Left lobe of liver (tissue), 2 donors: ENCODE results near the gene TACC3. TPM values are rescaled to one million over a fixed set of nuclear protein-coding genes. Genes with fewer than 3 reads are reported as not detected.

ENCODE experiments used
- ATAC-seq: fragments of 200-7000 bp; cut with Tn5 transposase; one replicate; pipeline ENCODE4 v1.9.1; 2020; ENCODE audit warnings: mild to moderate bottlenecking, moderate library complexity
- DNase-seq: peaks from one replicate; pipeline ENCODE4 v3.0.0-alpha.2; 2020; ENCODE audit warnings: low spot score
- total RNA-seq: library from RNA; stranded (reverse); gene quantifications from one replicate; pipeline ENCODE4 v1.2.1, GENCODE V29; 2021
- donor health status: DM: no; HTN: no; CAD: no; lungs with moderate emphysema.
- donor health status: DM: no; HTN: yes; CAD: no.

Gene TACC3
- 4.5 TPM for total RNA-seq

DNA sequence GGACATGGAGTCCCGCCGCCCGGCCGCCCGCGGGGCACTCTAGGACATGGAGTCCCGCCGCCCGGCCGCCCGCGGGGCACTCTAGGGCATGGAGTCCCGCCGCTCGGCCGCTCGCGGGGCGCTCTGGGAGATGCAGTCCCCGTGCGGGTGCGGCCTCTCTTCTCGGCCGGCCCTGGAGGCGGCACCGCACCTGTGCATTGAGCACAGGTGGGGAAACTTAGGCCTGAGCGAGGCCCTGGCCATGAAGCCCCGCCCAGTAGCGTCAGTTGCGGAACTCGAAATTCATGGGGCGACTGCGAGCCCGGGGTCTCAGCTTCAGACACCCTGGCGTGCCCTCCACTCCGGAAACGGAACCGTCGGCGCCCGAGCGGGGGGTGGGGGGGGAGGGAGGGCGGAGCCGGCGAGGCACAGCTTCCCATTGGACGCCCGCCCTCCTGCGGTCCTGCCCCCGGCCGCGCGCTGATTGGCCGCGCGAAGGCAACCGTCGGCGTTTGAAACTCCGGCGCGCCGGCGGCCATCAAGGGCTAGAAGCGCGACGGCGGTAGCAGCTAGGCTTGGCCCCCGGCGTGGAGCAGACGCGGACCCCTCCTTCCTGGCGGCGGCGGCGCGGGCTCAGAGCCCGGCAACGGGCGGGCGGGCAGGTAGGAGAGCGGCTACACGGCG lies at the start of gene TACC3, which contains the start of gene TMEM129:
Gene TACC3 (plus strand): TSS at position 519 of the 663 bp plus-strand sequence. CDS start 1,901 bp downstream, outside the sequence.
Gene TMEM129 (minus strand): TSS at position 321 of the 663 bp plus-strand sequence. CDS start 486 bp downstream, outside the sequence.
- ATAC-seq (peak; percentile 82), DNase-seq (peak; percentile 97)

DNA sequence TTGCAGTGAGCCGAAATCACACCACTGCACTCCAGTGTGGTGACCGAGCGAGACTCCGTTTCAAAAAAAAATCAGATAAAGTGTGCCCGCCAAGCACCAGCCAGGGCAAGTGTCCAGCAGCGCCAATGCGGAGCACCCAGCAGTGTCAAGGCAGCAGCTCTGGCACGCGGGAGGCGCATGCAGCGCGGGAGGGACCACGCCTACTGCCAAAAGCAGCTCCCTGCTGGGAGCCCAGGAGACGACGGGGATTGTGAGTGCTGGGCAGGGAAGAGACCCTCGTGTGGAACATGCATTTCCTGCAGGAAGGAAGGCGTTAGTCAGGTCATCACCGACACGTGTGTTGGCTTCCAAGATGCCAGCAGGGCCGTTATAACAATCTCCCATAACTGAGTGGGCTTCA lies 47.6 kb upstream of the TACC3 start:
- DNase-seq = no peak
- ATAC-seq = no peak

DNA sequence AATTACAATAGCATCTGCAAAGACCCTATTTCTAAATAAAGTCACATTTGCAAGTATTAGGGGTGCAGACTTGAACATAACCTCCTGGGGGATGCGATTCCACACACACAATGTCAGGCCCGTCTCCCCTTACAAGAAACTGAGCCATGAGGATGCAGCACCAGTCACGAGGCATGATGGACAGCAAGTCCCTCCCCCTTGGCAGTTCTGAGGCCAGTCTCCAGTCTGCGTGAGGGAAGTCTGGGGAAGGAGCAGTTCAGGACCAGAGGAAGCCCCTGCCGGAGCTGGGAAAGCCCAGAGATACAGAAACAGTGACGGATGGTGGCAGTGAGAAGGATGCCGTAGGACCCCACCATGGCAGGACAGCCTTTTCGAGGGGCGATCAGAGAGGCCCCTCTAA lies 46.6 kb upstream of the TACC3 start:
- no peak for ATAC-seq
- DNase-seq = no peak

DNA sequence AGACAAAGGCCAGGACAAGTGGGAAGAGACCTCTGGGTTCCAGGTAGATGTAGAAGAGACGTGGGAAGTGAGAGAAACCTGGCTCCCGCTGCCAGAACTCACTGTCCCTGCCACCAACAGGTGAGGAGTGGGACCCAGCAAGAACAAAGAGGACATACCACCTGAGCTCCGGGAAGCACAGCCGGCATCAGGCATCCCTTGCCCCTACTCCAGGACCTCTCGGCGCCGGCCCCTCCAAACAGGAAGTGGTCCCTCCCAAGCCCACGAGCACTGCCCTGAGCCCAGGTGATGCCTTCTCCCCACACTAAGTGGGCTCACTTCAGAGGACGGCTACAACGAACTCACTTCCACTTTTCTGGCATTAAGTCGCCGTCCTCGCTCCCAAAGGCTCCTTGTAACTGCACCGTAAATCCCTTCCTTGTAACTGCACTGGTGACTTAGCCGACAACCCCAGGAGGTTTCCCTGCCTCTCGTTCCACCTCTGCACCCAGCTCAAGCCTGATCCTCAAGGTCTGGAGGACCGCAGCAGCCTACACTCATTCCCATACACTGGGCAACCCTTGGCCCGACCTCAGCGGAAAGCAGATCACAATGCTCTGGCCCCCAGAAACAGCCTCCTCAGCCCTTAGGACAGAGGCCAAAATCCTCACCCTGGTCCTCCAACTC lies 46.1 kb upstream of the TACC3 start:
- DNase-seq (no peak), ATAC-seq (no peak)

DNA sequence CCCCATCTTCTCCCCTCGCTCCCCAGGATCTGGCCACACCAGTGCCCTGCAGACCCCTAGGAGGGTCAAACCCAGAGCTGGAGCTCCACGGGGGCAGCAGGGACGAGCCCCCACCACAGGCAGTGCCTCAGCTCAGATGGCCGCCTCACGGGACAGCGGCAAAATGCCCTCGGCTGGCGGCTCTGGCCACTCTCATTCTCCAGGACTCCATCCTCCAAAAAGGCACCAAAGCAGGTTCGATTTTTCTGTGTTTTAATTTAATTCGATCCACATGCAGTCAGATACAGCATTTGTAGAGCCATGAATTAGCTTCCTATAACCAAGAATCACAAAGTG lies 45.6 kb upstream of the TACC3 start:
- DNase-seq = no peak
- no peak for ATAC-seq

DNA sequence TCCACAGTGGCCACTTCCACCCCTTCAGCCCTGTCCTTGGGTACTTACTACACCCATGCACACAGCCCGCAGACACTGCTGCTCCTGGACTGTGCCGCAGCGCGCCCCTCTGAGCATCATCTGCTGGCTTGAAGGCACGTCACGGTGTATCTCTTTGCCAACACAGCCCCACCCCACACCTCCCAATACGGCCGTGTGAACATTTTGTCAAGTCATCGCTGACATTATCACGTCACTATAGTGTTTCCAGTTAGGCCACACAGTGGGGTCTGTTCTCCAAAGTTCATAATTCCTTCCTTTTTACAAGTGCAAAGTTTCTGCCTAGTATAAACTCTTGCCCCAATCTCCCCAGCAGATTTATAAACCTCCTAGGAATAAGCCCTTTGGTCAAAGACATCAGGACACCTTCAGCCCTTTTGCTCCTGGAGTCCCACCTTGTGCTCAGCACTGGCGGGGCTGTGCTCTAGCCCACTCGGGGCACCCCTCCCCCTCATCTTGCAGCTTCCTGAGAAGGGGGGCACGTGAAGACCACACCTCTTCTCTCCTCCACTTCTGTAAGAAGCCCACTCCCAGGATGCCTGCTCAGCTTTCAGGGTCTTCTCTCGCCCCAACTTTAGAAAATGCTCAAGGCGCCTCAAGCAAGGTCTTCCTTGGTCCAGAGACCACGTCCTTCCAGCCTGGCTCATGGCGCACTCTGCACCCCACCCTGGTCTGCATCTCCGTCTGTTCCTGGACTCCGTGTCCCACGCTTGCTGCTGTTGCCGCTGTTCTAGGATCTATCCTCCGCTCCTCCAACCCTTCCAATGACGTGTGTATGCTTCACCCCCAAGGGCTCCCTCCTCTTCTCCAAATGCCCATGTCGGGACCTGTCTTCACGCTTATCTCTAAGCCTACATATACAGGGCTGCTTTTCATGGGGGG lies 44.5 kb upstream of the TACC3 start:
- no peak for DNase-seq
- no peak for ATAC-seq

DNA sequence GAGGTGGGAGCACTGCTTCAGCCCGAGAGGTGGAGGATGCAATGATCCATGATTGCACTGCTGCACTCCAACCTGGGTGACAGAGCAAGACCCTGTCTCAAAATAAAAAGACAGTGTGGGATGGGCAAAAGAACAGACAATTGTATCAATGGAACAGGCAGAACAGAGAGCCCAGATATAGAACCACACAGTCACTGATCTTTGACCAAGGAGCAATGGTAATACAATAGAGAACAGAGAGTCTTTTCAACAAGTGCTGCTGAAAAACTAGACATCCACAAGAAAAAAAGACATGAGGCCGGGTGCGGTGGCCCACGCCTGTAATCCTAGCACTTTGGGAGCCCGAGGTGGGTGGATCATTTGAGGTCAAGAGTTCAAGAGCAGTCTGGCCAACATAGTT lies 43.1 kb upstream of the TACC3 start:
- ATAC-seq (no peak), DNase-seq (no peak)

DNA sequence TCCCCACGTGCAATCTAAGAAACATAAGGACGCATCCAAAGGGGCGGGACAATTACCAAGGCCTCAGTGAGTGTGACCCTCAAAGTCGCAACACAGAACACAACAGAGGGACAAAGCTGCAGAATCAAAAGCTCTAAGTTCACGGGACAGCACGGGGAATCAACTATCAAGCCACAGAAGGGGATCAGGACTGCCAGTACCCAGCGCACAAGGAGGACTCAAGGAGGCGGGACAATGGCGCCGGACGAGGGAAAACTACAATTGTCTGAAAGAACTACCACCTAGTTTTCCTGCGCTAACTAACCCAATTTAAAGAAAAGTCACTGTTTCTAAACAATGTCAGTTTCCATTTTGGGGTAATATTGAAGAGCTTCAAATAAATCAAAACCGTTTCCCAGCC lies 38.5 kb upstream of the TACC3 start:
- ATAC-seq = no peak
- DNase-seq = no peak

DNA sequence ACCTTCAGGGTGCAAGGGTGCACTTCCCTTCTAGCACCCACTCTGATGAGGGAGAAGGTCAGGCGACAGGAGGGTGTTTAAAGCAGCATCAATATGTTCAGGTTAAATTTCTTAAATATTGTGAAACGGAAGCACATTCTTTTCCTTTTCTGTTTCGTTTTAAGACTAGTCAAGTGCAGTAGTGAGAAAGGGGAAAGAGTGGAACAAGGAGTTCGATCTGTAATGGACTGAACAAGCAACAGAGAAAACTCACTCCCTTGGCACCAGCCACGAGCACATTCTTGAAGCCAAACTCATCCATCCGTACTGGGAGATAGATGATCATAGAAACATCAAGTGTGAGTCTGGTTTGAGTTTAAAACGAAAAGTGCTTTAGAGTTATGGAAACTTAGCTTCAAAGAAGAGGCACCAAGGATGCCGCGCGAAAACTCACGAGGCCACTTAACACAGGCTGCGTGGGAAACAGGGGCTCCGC lies 38.0 kb upstream of the TACC3 start:
- ATAC-seq = no peak
- DNase-seq = no peak

DNA sequence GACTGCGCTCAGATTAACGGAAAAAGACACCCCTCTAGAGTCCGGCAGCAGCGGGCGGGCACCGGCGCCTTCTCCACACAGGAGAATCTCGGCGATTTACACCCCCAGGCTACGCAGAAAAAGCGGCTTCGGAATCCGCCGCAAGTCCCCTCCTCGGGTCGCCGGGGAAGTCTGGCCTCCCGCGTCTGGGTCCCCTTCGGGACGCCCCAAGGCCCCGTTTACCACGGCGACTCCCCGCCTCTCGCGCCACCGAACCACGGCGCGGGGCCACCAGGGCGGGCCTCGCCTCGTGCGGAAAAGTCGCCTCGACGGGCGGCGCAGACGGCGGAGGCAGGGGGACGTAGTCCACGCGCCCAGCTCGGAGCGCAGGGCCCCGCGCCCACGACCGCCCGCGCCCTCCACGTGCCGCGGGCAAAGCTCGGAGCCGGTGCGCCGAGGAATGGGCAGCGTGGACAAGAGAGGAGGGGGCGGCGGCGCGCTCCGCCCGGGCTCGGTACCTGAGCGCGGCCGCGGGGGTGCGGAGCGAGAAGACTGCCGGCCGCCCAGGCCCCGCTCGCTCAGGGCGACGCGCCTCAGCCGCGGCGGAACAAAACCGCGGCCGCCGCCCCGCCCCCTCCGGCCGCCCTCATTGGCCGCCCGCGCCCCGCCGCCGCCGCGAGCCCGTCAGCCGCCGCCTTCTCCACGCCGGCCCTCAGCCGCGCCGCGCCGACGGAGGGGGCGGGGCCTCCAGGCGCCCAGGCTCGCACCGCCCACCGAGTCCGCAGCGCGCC lies 37.4 kb upstream of the TACC3 start, which contains the start of gene FAM53A:
Gene FAM53A (minus strand): TSS at position 578 of the 770 bp plus-strand sequence. CDS start 15,572 bp downstream, outside the sequence.
- ATAC-seq = peak; percentile 94
- peak; percentile 97 for DNase-seq

DNA sequence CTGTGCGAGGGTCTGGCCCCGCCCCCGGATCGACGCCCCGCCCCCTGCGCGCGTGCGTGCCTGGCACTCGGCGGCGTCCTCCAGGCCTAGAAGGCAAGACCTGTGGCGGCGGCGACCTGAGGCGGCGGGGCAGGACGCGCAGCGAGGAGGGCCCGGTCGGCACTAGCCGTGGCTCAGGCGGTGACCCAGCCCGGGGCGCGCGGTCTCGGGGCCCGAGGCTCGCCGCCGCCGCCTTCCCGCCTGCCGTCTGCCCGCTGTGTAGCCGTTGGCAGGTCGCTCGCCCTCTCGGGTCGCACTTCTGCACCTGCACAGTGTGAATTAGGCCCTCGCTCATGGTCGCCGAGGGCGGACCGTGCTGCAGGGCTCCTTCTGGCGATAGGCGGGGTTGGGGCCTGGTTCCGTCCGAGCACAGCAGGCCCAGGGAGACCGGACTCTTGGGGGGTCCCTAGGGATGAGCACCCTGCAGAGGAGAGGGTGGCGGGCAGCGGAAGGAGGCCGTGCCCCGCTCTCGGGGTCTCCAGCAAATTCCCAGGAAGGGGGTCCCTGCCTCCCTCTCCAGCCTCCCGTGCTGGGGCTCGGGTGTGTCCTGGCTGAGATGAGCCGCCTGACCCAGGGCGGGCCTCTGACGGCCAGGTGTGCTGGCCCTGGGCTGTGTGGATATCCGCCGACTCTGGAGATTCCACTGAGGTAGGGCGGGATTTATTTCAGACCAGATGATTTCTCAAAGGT lies 36.7 kb upstream of the TACC3 start:
- DNase-seq (no peak), ATAC-seq (peak; percentile 7)

DNA sequence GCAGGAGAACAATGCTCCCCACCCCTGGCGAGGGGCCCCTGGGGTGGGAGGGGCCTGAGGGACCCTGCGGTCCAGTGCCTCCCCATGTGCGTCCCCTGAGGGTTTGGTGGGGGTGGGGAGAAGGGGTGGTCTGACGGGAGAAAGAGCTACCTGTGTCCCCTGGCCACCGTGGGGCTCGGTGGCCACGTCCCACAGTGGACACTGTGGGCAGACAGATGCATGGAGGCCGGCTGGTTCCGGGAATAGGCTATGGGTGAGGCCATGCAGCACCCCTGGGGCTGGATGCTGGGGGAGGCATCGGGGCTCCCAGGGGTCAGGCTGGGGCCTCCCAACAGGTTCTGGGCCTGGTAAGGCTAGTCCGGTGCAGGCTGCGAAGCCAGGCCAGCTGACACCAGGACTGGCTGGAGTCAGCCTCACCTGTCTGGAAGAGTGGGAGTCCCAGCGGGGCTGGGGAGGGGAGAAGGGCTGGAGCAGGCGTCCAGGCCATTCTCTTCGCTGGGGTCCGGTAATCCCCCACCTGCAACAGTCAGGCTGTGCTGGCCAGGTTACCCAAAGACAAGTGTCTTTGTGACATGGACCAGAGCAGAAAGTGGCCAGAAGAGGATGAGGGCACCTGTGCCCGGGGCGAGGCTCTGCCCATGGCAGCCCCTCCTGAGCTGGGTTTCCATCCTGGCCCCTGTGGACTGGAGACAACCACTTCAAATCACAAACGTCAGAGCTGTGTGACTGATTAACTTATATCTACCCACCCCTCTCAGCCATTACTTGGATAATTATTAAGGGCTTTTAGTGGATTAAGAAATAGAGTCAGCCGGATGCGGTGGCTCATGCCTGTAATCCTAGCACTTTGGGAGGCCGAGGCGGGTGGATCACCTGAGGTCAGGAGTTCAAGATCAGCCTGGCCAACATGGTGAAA lies 35.8 kb upstream of the TACC3 start:
- ATAC-seq (no peak), DNase-seq (no peak)

DNA sequence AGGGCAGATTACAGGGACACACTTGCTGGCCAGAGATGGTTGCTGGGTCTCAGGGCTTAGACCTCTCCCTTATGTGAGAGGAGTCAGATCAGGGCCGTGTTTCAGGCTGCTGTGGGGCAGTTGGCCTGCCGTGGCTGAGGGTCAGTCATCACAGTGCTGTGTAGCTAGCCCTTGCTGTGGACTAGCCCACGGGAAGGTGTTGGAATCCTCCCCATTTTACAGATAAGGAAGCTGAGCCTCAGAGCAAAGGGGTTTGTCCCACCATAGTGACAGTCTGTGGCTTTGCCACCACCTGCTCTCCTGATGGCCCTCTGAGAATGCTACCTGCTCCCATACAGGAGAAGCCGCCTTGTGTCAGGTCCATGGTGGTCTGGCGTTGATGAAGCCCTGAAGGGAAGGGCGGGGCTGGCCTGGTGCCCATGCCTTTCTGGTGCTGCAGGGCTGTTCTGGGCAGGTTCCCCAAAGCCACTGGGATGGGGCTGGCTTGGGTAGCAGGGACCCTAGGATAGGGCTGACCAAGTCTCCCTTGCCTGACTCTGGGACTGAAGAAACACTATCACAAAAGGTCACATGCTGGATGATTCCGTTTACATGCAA lies 34.8 kb upstream of the TACC3 start:
- DNase-seq (no peak), ATAC-seq (no peak)

DNA sequence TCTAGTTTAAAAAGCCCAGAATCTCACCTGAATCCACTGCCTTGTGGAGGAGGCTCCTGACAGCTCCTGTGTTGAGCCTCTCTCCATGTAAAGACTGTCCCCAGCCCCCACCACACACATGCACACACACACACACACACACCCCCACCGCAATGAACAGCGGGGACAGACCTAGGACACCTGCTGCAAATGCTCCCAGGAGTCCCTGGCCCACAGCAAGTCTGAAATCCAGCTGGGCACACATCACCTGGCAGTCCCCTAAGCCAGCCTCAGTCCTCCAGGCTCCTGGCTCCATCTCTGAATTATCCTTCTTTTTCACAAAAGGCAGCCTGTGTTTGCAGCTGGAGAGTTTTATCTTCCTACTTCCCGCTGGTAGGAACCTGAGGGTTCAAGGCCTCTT lies 30.6 kb upstream of the TACC3 start:
- no peak for ATAC-seq
- DNase-seq = no peak

DNA sequence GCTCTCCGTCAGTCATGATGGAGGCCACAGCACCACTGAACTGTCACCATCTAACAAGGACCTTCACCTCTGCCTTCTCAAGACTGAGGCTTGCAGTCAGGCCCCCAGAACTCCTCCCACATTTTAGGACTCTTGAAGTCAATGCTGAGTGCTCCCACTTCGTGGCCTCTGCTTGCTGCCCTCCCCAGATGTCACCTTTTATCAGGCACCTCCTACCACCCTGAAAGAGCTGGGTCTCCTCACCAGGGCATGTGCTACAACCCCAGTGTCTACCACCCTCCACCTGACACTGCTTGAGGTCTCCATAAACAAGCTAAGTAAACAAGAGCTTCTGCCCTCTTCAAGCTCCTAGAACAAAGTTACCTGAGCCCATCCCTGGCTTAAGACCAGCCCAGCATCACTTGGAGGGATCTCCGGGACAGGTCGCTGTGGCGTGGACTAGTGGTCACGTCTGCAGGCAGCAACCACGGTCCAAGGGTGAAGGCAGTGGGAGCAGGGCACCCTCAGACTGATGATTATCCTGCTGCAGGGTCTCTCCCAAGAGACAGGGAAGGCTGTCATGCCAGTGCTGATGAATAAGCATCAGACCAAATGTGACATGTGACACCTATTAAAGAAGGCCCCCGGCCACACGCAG lies 29.5 kb upstream of the TACC3 start:
- ATAC-seq = no peak

DNA sequence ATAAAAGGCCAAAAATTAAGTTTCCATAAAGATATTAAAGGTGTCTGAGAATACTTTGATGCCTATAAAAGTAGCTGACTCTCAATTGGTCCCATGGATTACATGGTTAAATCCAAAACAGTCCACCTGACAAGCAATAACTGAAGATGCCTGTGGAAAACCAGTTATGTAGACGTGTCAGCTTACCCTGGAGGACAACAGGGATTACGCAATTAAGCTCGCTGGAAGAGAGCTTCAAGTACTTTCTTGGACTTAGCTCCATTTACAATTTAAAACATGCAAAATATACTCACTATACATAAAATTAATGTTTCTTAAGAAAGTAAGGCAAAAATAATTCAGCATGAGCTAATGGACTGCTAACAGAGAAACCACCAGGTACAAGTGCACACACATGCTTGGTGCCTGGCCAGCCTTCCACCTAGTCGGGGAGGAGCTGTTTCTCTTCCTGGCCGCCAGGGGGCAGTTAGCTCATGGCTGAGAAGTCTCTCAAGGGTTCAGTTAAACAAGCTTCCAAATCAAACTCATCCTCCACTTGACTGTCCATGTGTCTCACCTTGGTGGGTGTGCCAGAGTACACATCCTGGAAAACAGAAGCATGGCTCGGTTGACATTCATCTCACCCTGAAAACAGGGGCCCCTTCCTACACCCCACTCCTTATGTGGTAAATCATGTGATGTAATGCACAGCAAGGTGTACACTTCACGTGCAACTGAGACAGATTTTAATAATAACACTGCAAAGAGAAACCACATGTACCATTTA lies 28.0 kb upstream of the TACC3 start:
- ATAC-seq = peak; percentile 99

More for the DNA sequence above, 29.5 kb upstream of the TACC3 start:
- DNase-seq = no peak

DNA sequence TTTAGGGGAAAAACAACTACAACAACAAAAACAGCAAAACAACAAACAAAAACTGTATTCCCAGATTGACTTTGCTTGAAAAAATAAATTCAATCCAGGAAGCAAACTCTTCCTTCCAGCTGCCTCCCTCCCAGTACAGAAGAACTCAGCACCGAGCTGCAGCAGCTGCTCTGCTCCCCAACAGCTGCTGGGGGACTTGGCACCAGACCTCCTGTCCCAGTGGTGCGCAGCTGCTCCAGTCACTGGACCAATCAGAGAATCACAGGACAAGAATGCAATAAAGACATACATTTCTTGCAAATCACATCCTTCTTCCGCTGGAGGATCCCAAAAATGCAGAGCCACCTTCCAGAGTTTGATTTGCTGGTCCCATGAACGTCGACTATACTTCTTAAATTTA lies 25.4 kb upstream of the TACC3 start:
- DNase-seq (no peak), ATAC-seq (no peak)

More for the DNA sequence above, 28.0 kb upstream of the TACC3 start:
- DNase-seq = peak; percentile 79
